NCI-H128 (cell line): ENCODE measurements around the gene MINDY4.

ENCODE experiments used
- DNase-seq: peaks from one replicate; lab custom pipeline; 2025; ENCODE audit not compliant: unreplicated experiment; lab: John Stamatoyannopoulos, UW

Gene MINDY4

GRCh38 chr7:30771880-30772425, 736 bp downstream of the MINDY4 start:
- no peak for DNase-seq

- no peak for DNase-seq
Measured at GRCh38 chr7:30772984-30773383, 1.8 kb downstream of the MINDY4 start.

DNA sequence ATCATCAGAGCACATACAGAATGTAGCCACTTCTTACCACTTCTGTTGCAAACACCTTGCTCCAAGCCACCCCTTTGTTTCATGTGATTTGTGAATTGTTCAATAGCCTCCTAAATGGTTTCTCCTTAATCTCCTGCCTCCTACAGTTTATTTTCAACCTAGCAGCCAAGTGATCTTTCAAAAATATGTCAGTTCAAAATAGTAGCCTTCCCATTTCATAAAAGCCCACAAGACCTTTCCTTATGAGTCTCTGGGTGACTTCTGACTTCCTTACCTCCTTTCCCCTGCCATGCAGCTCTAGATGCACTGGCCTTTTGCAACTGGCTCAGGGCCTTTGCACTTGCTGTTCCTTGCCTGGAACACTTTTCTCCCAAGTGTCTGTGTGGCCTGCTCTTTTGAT, 4.8 kb downstream of the MINDY4 start:
- no peak for DNase-seq

- no peak for DNase-seq
Measured at GRCh38 chr7:30776971-30777370, 5.8 kb downstream of the MINDY4 start.

- DNase-seq, result no peak
Measured at GRCh38 chr7:30778255-30779025, 7.2 kb downstream of the MINDY4 start.

DNA sequence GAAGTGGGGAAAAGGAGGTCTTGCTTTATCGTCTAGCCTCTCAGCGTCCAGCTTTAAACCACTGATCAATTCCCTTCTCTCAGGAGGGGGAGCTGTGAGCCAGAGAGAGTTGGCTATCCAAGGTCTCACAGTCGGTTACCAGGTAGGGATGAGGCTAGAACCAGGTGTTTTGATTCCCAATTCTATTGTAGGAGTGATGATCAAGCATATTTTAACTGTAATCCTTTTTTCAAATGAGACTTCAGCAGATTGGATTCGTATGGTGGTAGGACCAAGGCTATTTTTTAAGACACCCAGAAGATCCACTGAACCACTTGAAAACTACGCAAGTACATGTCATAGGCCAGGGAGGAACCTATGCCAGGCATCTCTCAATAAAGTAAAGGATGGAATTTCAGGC, 8.4 kb downstream of the MINDY4 start:
- no peak for DNase-seq

DNA sequence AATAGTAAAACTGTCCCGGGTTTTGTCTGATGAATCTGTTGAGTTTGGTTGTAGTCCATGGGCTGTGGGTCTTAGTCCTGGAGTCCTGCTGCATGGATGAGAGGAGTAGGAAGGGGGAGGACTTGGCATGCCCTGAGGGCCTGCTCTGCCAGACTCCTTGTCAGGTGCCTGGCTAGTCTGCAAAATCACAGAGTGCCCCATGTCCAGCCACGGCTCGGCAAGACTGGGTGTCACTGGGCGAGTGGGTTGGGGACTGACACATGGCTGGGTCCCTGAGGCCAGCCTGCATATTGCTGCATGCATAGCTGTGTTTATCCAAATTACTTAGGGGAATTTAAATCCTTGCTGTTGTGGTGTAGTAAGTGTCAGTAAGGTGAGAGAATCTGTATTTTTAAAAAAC, 9.7 kb downstream of the MINDY4 start:
- no peak for DNase-seq

GRCh38 chr7:30782690-30783089, 11.5 kb downstream of the MINDY4 start:
- DNase-seq, result no peak

DNA sequence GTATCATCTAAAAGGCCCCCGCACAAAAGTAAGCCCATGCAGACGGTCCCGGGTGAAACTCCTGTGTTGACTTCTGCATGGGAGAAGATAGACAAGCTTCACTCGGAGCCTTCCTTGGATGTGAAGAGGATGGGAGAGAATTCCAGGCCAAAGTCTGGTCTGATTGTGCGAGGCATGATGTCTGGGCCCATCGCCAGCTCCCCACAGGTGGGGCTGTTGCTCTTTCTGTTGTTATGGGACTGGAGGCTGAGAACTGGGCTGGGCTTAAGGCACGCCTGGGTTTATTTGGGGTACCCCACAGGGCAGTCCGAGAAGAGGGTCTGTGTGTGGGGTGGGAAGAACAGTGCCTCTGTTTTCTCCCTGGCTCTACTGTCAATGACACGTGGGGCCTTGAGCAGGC, 14.6 kb downstream of the MINDY4 start:
- no peak for DNase-seq

DNA sequence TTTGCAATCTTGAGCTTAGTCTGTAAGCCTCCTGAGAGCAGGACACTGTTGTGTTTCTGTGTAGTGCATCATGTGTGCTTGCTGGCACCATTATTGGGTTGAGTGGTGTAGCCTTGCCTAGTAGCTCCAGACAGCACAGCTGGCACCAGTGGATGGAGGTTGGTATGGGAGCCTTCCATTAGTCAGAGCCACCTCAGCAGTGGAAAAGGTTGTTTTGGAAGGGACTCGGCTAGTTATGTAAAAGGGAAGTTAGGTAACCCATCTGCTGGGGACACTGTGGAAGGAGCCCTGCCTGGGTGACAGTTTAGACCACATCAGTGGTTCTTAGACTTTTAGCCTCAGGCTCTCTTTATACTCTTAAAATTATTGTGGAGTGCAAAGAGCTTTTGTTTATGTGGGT, 16.3 kb downstream of the MINDY4 start:
- no peak for DNase-seq

DNA sequence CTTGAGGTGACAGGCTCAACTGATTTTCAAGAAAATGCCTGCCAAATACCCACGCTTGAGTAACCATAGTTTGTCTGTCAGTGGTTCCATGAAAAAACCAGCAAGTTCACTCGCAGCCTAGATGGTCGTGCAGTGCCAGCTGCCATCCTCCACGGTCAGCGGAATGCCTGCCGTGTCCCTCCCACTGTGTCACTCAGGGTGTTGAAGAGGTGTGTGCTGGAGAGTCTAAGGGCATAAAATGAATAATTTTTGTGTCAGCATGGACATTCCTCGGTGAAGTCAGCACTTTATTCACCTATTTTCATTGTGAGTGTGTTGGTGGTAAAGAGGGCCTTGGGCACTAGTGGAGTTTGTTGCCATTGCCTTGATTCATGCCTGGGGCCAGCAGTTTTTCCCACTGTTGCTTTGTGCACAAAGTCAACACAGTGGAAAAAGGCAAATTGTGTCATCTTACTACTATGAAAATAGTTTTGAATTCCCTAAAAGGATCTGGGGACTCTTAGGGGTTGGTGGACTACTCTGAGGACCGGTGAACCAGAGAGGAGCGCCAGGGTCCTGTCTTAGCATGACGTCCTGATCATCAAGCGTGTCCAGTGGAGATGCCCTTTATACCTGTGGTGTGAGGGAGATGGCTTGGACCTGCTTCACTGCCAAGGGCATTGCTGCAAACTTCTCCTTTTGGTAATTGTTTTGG, 17.6 kb downstream of the MINDY4 start:
- no peak for DNase-seq

- no peak for DNase-seq
Measured at GRCh38 chr7:30789334-30789711, 18.1 kb downstream of the MINDY4 start.

- no peak for DNase-seq
Measured at GRCh38 chr7:30790356-30790755, 19.1 kb downstream of the MINDY4 start.

GRCh38 chr7:30791114-30791513, 19.9 kb downstream of the MINDY4 start:
- DNase-seq, result no peak

GRCh38 chr7:30795161-30795948, 24.1 kb downstream of the MINDY4 start:
- DNase-seq, result no peak

DNA sequence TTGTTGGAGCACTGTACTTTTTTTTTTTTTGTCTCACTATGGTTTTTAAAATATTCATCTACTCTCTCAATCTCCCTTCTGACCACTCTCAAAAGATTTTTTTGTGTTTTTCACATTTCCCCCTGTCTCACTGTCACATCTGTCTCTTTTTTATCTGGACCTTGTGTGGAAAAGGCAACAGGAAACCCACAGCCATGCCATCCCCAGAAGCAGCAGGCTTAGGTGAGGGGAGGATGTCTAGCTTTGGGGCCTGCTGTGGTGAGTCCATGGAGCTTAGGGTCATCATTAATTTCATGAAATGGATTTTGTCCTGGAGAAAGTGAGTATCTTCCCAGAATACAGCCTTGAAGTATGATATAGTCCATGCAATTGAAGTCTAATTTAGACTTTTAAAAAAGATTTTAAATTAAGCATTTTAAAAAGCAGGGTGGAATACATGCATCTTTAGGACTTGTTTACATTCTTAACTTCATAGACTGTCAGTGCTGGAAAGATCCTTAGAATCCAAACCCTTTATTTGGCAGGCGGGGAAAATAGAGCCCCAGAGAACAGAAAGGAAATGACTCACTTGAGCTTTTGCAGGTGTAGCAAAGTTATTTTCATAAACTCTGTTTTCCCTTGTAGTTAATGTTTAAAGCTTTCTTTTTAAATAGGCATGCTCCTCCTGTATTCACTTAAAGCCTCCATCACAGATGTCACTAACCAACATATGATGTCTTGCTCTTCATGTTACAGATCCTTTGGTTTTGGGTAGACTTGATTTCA, 25.1 kb downstream of the MINDY4 start:
- no peak for DNase-seq

GRCh38 chr7:30797176-30798040, 26.2 kb downstream of the MINDY4 start:
- no peak for DNase-seq

DNA sequence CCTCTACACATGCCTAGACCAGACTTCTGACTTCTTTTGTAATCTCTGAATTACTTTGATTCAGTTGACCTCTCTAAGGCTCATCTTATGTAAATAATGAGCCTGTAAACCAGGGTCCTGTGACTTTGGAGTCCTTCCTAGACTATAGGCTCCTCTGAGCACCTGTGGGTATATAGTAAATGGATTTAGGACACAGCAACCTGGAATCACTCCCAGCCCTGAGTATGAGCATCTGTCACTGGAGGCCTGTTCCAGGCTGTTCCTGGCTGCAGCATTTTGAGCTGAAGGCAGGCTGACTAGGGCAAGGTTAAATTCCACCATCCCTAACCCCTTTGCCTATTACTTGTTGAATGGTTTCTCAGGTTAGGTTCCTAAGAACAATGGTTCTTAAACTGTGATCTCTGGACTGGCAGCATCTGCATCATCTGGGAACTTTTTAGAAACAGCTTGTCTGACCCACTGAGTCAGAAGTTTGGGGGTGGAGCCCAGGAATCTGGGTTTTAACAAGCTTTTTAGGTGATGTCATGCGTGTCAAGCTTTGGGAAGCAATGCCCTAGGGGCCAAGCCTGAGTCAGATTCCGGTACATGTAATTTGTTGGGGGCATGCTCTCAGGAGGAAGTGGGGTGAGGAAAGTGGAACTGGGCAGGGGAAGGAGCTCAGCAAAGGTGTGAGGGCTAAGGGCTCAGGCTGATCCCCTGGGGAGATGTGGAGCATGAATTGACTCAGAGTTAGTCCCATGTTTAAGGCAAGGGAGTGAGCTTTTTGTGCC, 28.2 kb downstream of the MINDY4 start:
- no peak for DNase-seq

GRCh38 chr7:30799976-30800661, 28.9 kb downstream of the MINDY4 start:
- DNase-seq, result no peak
